Activated CD4-positive, alpha-beta T cell treated with anti-CD3 and anti-CD28 coated beads for 4 hours (primary cell): Measurements from ENCODE around the gene SNX30.

Experiments used
- DNase-seq, 2 donors: peaks; one replicate each; pipeline ENCODE4 v3.0.0-alpha.2; 2020

The SNX30 gene

DNA sequence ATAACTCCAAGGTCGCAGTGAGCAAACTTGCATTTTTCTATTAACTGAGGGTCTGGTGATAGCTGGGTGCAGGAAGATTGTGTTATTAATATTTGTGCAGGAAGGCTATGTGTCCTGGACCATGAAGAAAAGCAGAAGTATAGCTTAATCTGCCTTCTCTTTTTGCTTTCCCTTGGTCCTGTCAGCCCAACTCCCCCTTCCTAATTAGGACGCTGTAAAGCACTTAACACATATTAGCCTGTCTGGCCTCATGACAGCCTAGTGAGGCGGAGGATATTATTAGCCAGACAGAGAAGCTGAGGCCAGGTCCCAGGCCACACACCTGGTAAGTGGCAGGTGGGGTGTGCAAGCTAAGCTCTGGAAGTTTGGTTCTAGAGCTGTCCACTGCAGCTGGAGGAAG lies 110.6 kb downstream of the SNX30 start:
- DNase-seq, result no peak

- DNase-seq, result no peak
These were observed 111.3 kb downstream of the SNX30 start for GRCh38 chr9:112861638-112862555.

DNA sequence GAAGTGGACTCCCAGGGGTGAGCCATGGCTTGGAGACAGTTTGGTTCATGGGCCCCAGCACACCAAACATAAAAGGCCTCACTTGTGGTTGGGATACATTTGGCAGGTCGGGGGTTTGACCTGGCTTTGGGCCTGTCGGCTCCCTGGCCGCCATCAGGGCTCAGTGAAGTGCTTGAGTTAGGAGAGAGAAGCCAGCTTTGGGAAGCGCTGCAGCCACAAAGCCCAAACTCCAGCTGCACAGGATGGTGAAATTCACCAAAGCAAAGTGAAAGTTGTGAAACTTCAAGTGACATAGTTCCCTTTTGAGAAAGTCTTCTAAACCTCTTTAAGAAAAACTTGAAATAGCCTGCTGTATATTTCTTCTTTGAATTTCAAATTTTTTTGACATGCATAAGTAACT lies 112.7 kb downstream of the SNX30 start:
- DNase-seq, result no peak

- no peak for DNase-seq
These were observed 113.2 kb downstream of the SNX30 start for GRCh38 chr9:112863746-112864145.

GRCh38 chr9:112864403-112864802 lies 113.8 kb downstream of the SNX30 start:
- DNase-seq, result no peak

DNA sequence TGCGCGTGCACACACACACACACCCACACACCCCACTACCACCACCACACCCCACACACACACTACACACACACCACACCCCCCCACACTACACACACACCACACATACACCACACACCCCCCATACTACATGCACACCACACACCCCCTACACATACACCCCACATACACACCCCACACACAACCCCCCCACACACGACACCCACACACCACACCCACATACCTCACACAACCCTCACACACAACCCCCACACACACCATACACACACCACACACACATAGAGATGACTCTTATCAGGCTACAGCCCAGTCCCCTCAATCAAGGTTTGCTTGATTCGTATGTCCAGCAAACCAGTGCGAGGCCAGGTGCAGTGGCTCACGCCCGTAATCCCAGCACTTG lies 114.4 kb downstream of the SNX30 start:
- no peak for DNase-seq

- DNase-seq, result no peak
These were observed 116.2 kb downstream of the SNX30 start for GRCh38 chr9:112866662-112867274.

- DNase-seq, result no peak
These were observed 116.9 kb downstream of the SNX30 start for GRCh38 chr9:112867275-112867991.

GRCh38 chr9:112868461-112868860 lies 117.9 kb downstream of the SNX30 start:
- DNase-seq, result no peak

DNA sequence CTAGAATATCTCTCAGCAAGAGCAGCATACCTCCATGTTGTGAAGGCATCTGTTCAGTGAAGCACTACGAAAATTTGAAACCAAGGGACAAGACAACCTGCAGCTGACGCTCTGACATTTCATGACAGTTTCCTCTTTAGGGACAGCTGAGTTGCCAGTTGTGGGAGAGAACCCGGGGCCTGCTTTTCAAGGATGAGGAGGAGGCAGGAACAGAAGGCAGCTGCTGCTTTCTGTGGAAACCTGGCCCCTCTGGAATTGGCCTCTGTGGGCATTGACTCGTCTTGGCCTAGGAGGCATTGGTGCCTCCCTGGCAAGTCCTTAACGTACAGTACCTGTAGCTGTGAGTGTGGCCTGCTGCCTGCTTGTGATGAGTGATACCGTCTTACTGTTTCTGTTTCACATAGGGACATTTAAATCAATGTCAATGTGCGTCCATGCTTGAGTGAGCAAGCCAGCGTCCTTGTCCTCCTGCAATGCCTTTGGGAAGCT lies 118.5 kb downstream of the SNX30 start:
- DNase-seq, result no peak

DNA sequence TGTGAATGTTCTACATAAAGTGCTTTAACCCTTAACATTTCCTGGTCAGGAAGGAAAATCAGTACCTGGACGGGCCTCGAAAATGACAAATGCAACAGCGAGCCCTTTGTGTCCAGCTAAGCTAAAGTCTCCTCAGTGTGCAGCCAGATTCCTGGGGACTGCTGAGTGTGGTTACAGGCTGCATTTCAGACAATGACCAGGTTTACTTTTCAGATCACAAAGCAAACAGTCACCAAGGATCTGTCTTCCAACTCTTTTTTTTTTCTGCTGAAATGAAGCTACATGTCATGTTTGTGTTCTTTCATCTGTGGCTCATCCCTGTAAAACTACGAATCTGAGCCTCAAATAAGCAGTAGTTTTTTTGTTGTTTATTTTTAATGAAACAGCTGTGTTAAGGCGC lies 119.4 kb downstream of the SNX30 start:
- no peak for DNase-seq

DNA sequence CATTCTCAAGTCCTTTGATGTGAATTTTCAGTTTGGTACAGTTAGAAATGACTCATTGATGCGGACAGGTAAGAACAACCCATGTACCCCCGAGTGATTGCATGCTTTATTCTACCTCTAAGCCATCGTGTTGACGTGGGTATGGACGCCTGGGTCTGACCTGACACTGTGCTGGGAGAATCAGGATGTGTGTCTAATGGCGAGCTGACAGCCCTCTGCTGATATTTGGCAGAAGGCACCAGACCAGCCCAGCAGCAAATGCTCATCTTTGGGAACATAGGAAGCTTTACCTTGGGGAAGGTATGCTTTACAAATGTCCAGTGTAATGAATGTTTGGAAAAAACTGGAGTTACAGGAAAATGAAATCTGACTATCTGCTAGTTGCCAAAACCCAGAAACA lies 120.0 kb downstream of the SNX30 start:
- no peak for DNase-seq

DNA sequence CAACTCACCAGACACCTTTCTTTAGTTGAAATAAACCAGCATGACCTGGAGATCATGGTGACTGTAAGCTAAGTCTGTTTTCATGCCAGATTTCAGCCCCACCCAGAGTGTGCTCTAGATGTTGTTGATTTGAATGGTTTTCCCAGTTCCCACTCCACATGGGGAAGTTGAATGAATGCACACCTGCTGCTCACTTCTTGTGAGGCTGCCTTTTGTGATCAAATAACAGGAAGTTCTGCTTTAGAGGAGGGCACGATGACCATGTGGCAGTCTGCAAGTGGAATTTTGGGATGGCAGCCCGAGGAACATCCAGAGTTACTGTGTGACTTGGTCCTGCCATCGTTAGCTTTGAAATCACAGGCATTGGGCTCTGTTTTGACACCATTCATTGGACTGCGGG lies 121.5 kb downstream of the SNX30 start:
- no peak for DNase-seq

GRCh38 chr9:112873773-112874405 lies 123.3 kb downstream of the SNX30 start:
- no peak for DNase-seq

- no peak for DNase-seq
These were observed 128.2 kb downstream of the SNX30 start for GRCh38 chr9:112878752-112879151.

GRCh38 chr9:112880650-112881049 lies 130.1 kb downstream of the SNX30 start:
- no peak for DNase-seq

DNA sequence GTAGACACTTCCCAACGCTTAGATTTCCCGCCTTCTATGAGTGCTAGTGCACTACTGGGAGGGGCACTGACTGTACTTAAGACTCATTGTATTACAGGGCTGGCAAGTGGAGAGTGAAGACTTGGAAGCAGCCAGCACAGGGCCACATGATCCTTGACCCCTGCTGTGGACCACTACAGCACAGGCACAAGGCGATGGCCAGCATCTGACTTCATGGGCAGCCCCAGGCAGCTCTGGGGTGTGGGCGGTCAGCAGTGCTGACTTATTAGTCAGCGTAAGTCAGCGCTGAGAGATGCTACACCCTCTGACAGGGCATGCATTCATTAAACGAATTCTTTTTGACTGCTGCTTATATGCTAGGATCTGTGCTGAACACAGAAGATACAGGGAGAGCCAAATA lies 130.8 kb downstream of the SNX30 start:
- DNase-seq, result no peak

DNA sequence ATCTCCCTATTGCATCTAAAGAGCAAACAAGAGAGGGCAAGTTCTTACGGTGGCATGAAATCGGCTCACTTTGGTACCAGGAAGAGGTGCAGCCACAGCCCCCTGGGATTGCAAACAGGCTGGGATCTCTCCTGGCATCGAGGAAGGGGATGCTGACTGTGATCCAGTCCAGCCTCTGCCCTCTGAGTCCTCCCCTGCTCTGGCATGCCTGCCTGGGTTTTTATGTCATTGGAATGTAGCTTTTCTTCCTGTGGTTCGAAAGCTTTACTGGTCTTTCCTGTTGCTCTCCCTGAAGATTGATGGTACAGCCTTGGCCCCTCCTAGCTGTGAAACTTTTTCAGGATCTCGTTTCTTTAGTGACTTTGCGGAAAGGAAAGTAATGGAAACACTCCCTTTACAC lies 133.5 kb downstream of the SNX30 start:
- no peak for DNase-seq

GRCh38 chr9:112884721-112885120 lies 134.2 kb downstream of the SNX30 start:
- no peak for DNase-seq

GRCh38 chr9:112885324-112885723 lies 134.8 kb downstream of the SNX30 start:
- no peak for DNase-seq

DNA sequence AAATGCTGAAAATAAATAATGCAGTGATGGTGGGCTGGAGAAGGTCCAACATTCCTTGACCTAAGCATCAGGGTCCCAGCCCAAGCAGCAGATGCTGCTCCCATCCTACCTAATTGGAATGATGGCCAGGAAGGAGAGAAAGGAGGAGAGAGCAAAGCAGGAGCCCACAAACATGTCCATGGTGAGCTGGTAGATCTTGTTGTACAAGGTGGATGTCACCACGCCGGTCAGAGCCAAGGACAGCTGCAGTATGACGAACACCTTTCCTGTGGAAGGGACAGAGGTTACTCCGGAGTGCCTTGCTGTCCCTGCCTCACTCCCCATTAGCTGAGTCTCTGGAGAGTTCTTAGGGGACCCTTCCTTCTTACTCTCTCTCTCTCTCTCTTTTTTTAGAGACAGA lies 135.8 kb downstream of the SNX30 start:
- no peak for DNase-seq

GRCh38 chr9:112887381-112887780 lies 136.8 kb downstream of the SNX30 start:
- DNase-seq, result no peak
